ENCODE results near the gene TRPM1.

DNA sequence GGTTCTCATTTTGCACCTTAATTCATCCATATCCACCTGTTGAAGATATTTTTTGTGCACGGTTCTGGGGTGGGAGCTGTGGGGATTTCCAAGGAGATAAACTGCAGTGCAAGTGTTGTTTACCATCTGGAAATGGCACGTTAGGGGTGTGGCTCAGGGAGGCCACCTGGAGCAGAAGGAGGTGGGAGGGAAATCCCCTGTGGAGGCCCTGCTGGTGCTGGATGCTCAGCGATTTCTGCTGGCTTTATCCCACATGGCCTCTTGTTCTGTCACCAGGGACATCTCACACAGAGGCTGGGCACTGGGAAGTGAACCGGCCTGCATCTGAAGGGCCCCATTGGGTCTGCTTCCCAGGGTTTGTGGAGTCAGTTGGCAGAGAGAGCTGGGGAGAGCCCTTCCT lies 24.3 kb downstream of the TRPM1 start:
- TF ChIP-seq, protein P1, sequence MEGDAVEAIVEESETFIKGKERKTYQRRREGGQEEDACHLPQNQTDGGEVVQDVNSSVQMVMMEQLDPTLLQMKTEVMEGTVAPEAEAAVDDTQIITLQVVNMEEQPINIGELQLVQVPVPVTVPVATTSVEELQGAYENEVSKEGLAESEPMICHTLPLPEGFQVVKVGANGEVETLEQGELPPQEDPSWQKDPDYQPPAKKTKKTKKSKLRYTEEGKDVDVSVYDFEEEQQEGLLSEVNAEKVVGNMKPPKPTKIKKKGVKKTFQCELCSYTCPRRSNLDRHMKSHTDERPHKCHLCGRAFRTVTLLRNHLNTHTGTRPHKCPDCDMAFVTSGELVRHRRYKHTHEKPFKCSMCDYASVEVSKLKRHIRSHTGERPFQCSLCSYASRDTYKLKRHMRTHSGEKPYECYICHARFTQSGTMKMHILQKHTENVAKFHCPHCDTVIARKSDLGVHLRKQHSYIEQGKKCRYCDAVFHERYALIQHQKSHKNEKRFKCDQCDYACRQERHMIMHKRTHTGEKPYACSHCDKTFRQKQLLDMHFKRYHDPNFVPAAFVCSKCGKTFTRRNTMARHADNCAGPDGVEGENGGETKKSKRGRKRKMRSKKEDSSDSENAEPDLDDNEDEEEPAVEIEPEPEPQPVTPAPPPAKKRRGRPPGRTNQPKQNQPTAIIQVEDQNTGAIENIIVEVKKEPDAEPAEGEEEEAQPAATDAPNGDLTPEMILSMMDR (IDR thresholded peaks at IDR 0.05; ENCODE audit: low read length): no peak
- TF ChIP-seq EZH2phosphoT487 (IDR thresholded peaks at IDR 0.05; ENCODE audit: low read length): no peak
